GM12878 (cell line): Measurements from ENCODE around the gene TBCD. TPM values are rescaled to one million over a fixed set of nuclear protein-coding genes. Genes with fewer than 3 reads are reported as not detected.

Experiments
- ATAC-seq: fragments of 200-7000 bp; cut with Tn5 transposase; 3 replicates; pipeline ENCODE4 v1.9.1; 2020; ENCODE audit warnings: mild to moderate bottlenecking, moderate library complexity
- BruUV-seq: library from RNA; stranded (reverse); fragments of 400-500 nt; replicated peaks from 2 replicates; lab custom pipeline; 2021; lab: Mats Ljungman, UMichigan
- CTCF ChIA-PET: fragments of 300-600 bp; sonication (Branson Sonifier 250); formaldehyde crosslinking; extraction: SDS; loops from one replicate; lab custom pipeline; 2021; ENCODE audit warnings: inconsistent platforms; lab: Yijun Ruan, JAX
- POLR2A ChIA-PET: fragments of 350-600 bp; formaldehyde crosslinking; extraction: SDS; loops from one replicate; lab custom pipeline; 2021; ENCODE audit warnings: inconsistent platforms; lab: Charles Lee
- RAD21 ChIA-PET: fragments of 300-600 bp; sonication (Branson Sonifier 250); formaldehyde crosslinking; loops from one replicate; lab custom pipeline; 2023; ENCODE audit warnings: antibody characterized with exemption; ENCODE audit not compliant: unreplicated experiment; lab: Charles Lee
- SMC1A ChIA-PET: fragments of 300-600 bp; sonication (Branson Sonifier 250); formaldehyde crosslinking; loops from one replicate; lab custom pipeline; 2023; ENCODE audit not compliant: unreplicated experiment, uncharacterized antibody; lab: Charles Lee
- DNase-seq: peaks from one replicate; pipeline ENCODE4 v3.0.0-alpha.2; 2011; ENCODE audit warnings: low read depth, low spot score
- FAIRE-seq: peaks from 3 replicates; lab custom pipeline; 2011; peaks lifted over from hg19 to GRCh38; lab: Jason Lieb, UNC
- H2AFZ ChIP-seq: 2 replicates; pipeline ENCODE4 v1.6.0; 2011; ENCODE audit warnings: low read depth, low read length, control low read depth; ENCODE audit not compliant: control insufficient read depth
- H3K27ac ChIP-seq: 2 replicates; pipeline ENCODE4 v1.5.1; 2011; ENCODE audit warnings: control low read depth; ENCODE audit not compliant: control insufficient read depth, insufficient read depth
- H3K27me3 ChIP-seq, 2 experiments: replicated peaks in 1 of 2; 2 replicates each; pipeline versions ENCODE4 v1.6.0 to v1.6.1; 2011; ENCODE audit warnings: low read length in 1 of 2; ENCODE audit not compliant: control insufficient read depth in 2 of 2, insufficient read depth in 2 of 2
- H3K36me3 ChIP-seq, 2 experiments: 2 replicates each; pipeline ENCODE4 v1.5.1; 2011; ENCODE audit warnings: low read length in 1 of 2; ENCODE audit not compliant: control insufficient read depth in 2 of 2, insufficient read depth in 2 of 2
- H3K4me1 ChIP-seq: 2 replicates; pipeline ENCODE4 v1.6.1; 2011; ENCODE audit warnings: mild to moderate bottlenecking, low read length, moderate library complexity, mixed read lengths; ENCODE audit not compliant: control insufficient read depth, insufficient read depth
- H3K4me2 ChIP-seq: 2 replicates; pipeline ENCODE4 v1.6.0; 2011; ENCODE audit warnings: control low read depth; ENCODE audit not compliant: control insufficient read depth, insufficient read depth
- H3K4me3 ChIP-seq: fragments of 200-600 bp; sonication (generic); 2 replicates; pipeline ENCODE4 v1.5.1; 2016
- H3K79me2 ChIP-seq: 2 replicates; pipeline ENCODE4 v1.6.0; 2011; ENCODE audit warnings: low read length; ENCODE audit not compliant: control insufficient read depth, insufficient read depth
- H3K9ac ChIP-seq: 2 replicates; pipeline ENCODE4 v1.8.0; 2011; ENCODE audit warnings: low read length, control low read depth, mixed read lengths; ENCODE audit not compliant: control insufficient read depth, insufficient read depth
- H3K9me3 ChIP-seq: replicated peaks from 3 replicates; pipeline ENCODE4 v1.5.1; 2011; ENCODE audit warnings: mild to moderate bottlenecking, low read length; ENCODE audit not compliant: control insufficient read depth, insufficient read depth
- H4K20me1 ChIP-seq: 2 replicates; pipeline ENCODE4 v1.6.0; 2011; ENCODE audit not compliant: control insufficient read depth, insufficient read depth
- REST ChIP-seq: IDR thresholded peaks from 2 replicates; pipeline ENCODE4 v1.6.1; 2012; ENCODE audit warnings: mild to moderate bottlenecking, low read depth, low read length
- WGBS: methylation state at CpG from one replicate; pipeline ENCODE4 v1.1.6; 2016; ENCODE audit warnings: low lambda C conversion rate; ENCODE audit not compliant: insufficient replicate concordance, insufficient coverage; ENCODE audit errors: missing lambda C conversion rate; 5-methylcytosine and 5-hydroxymethylcytosine counted together
- in situ Hi-C: fragments of 300-500 bp; cut with MboI; formaldehyde crosslinking; loops from 9 replicates; pipeline ENCODE4 v1.14.3; 2018; ENCODE audit warnings: mixed read lengths
- intact Hi-C: fragments of 100-400 bp; cut with micrococcal nuclease; formaldehyde crosslinking; loops from one replicate; pipeline ENCODE4 v1.14.2; 2022; ENCODE audit not compliant: unreplicated experiment
- polyA plus RNA-seq, 11 experiments: library from polyadenylated mRNA; depleted of rRNA in 4 of 11; unstranded in 6 of 11; stranded (reverse) in 5 of 11; fragments of >200 nt; fragmentation: Nextera tagmentation in 4 of 11; fragmentation: Illumina TruSeq in 1 of 11; extraction: Ambion mirVana in 4 of 11; extraction: Trizol in 1 of 11; gene quantifications; 1 replicate in 1 of 11; 2 replicates in 10 of 11; pipeline versions ENCODE4 v1.2.1 to v1.2.3, GENCODE V29; 2011 to 2016; ENCODE audit warnings: inconsistent platforms in 2 of 11, missing spikeins in 2 of 11, low read depth in 1 of 11
- total RNA-seq, 4 experiments: library from RNA; depleted of rRNA in 3 of 4; stranded (reverse); fragments of >200 nt in 3 of 4; fragmentation: Illumina TruSeq in 1 of 4; extraction: Trizol in 1 of 4; gene quantifications; 2 replicates each; pipeline versions ENCODE4 v1.2.1 to v1.2.3, GENCODE V29; 2013 to 2021

The TBCD gene
- total and polyA plus RNA-seq, 10 of the 15 experiments (the other 5 are each of a cell fraction or from before 2014, with no cell fraction given): 10.3 to 114 (median 52.4) TPM

GRCh38 chr17:82874011-82874835, 122.4 kb downstream of the TBCD start:
- intact Hi-C loops: no loop called here
- H2AFZ ChIP-seq: no peak overlapping the region
- peaks cover 41% of the 10 kb centered on the region for H3K79me2 ChIP-seq
- no peak overlapping the region for H3K27ac ChIP-seq
- in situ Hi-C loops: no loop called here
- no TSS peak for BruUV-seq
- POLR2A ChIA-PET: no interaction called here
- H3K4me3 ChIP-seq: no peak overlapping the region
- H3K36me3 ChIP-seq: peaks cover 14 to 27% of the 10 kb centered on the region in 2 experiments; a peak in 3 of 4 replicates
- WGBS: 94% methylated on average over 34 of the region's 34 CpGs
- CTCF ChIA-PET: interaction anchor here (0.9 to 1.9 kb wide), 5 partner anchors 10 to 92 kb away, joined by 3 to 8 read pairs (median 4); no protein-coding TSS in a partner anchor
- SMC1A ChIA-PET: interaction anchor here (0.5 to 1.6 kb wide), 3 partner anchors 38 to 138 kb away, joined by 3 to 4 read pairs (median 3); no protein-coding TSS in a partner anchor
- no peak for TF ChIP-seq REST
- TF ChIP-seq, all 136 proteins: peak for 0
- Histone ChIP-seq H3K27me3 (no peaks in the 10 kb centered on the region), H3K9ac (no peak overlapping the region), H3K9me3 (no peaks in the 10 kb centered on the region), H4K20me1 (no peaks in the 10 kb centered on the region), H3K4me2 (no peak overlapping the region), H3K4me1 (peaks cover 51% of the 10 kb centered on the region)
- ATAC-seq: no peak
- DNase-seq: no peak
- RAD21 ChIA-PET: no interaction called here
- FAIRE-seq: no peak
